Spleen (tissue), 11 donors: Measurements from ENCODE around the gene BARX1. TPM values are rescaled to one million over a fixed set of nuclear protein-coding genes. Genes with fewer than 3 reads are reported as not detected.
"Not testable (repeated sequence)": the region's sequence is repeated elsewhere in the genome, so short reads cannot be mapped to it uniquely, and the experiment has no call there.

ENCODE experiments used
- DNase-seq: peaks from one replicate; pipeline ENCODE4 v3.0.0-alpha.2; 2020
- H3K27ac ChIP-seq, 8 donors: fragments of 200-600 bp; sonication (generic) in 7 of 8; 1 replicate in 4 of 8; 2 replicates in 4 of 8; pipeline versions ENCODE4 v1.5.0 to v1.8.0; 2016 to 2021; ENCODE audit warnings: inconsistent platforms in 4 of 8, mild to moderate bottlenecking in 4 of 8, moderate library complexity in 1 of 8
- H3K27me3 ChIP-seq, 7 donors: fragments of 200-600 bp; sonication (generic) in 6 of 7; replicated peaks in 1 of 7; 1 replicate in 4 of 7; 2 replicates in 3 of 7; pipeline versions ENCODE4 v1.5.0 to v1.8.0; 2016 to 2021; ENCODE audit warnings: inconsistent platforms in 3 of 7, mild to moderate bottlenecking in 1 of 7
- H3K36me3 ChIP-seq, 6 donors: fragments of 200-600 bp; sonication (generic) in 5 of 6; 1 replicate in 4 of 6; 2 replicates in 2 of 6; pipeline versions ENCODE4 v1.5.0 to v1.8.0; 2016 to 2021; ENCODE audit warnings: inconsistent platforms in 2 of 6
- H3K4me1 ChIP-seq, 6 donors: fragments of 200-600 bp; sonication (generic) in 5 of 6; 1 replicate in 3 of 6; 2 replicates in 3 of 6; pipeline versions ENCODE4 v1.5.0 to v1.8.0; 2016 to 2021; ENCODE audit warnings: inconsistent platforms in 3 of 6
- H3K4me3 ChIP-seq, 8 donors: fragments of 200-600 bp; sonication (generic) in 7 of 8; 1 replicate in 4 of 8; 2 replicates in 4 of 8; pipeline versions ENCODE4 v1.5.0 to v1.8.0; 2016 to 2021; ENCODE audit warnings: inconsistent platforms in 4 of 8, mild to moderate bottlenecking in 4 of 8, moderate library complexity in 2 of 8
- H3K9me3 ChIP-seq, 8 donors: fragments of 200-600 bp; sonication (generic) in 7 of 8; 1 replicate in 4 of 8; 2 replicates in 4 of 8; pipeline versions ENCODE4 v1.5.0 to v1.8.0; 2016 to 2021; ENCODE audit warnings: inconsistent platforms in 4 of 8
- POLR2A ChIP-seq, 3 donors: fragments of 450-650 bp; IDR thresholded peaks; one replicate each; pipeline ENCODE4 v1.5.1; 2017; ENCODE audit warnings: antibody characterized with exemption in 3 of 3, mild to moderate bottlenecking in 1 of 3
- POLR2AphosphoS5 ChIP-seq, 3 donors: sonication (generic); formaldehyde crosslinking; IDR thresholded peaks; one replicate each; pipeline ENCODE4 v1.5.1; 2017; ENCODE audit warnings: antibody characterized with exemption in 3 of 3
- WGBS, 5 donors: extraction: QIAGEN DNeasy Blood & Tissue Kit in 3 of 5; methylation state at CpG; one replicate each; pipeline versions ENCODE4 v1.1.5 to v1.1.7; 2013 to 2018; 5-methylcytosine and 5-hydroxymethylcytosine counted together
- intact Hi-C: fragments of 100-400 bp; cut with DNase I; formaldehyde crosslinking; loops from one replicate; pipeline ENCODE4 v1.15.0; 2023; ENCODE audit warnings: low total_unique reads
- polyA plus RNA-seq, 3 donors: library from polyadenylated mRNA; stranded (reverse); fragments of 200-250 nt; gene quantifications; one replicate each; pipeline ENCODE4 v1.2.1, GENCODE V29; 2013
- total RNA-seq, 7 donors: library from RNA; depleted of rRNA in 3 of 7; stranded (reverse); fragments of >200 nt in 3 of 7; fragmentation: NEBNext Ultra II Directional in 4 of 7; extraction: Animal tissue kit (Norgen Biotek cat#: 25700) in 4 of 7; gene quantifications; one replicate each; pipeline versions ENCODE4 v1.1.0 to v1.2.1, GENCODE V29; 2016 to 2021
- TF ChIP-seq, protein P1 (sequence below), 11 experiments: fragments of 200-600 bp in 7 of 11; fragments of 450-650 bp in 4 of 11; sonication (generic) in 4 of 11; IDR thresholded peaks in 8 of 11; conservative IDR thresholded peaks in 3 of 11; 1 replicate in 7 of 11; 2 replicates in 4 of 11; pipeline versions ENCODE4 v1.4.0 to v1.8.0; 2016 to 2021; ENCODE audit warnings: antibody characterized with exemption in 11 of 11, inconsistent platforms in 4 of 11, mild to moderate bottlenecking in 1 of 11
- donor health status: healthy with polysubstance abuse.
- donor health status: DM: no; HTN: no; CAD: no; lungs with moderate emphysema.
- donor health status: DM: no; HTN: no; CAD: no.
- donor health status: Bipolar disorder and iron deficiency.
- donor health status: healthy.
- donor health status: DM: no; HTN: no; CAD: no.
- donor health status: DM: yes; HTN: yes; CAD: no.

The BARX1 gene
- total and polyA plus RNA-seq, 10 donors, result 0.07 to 0.21 TPM; not detected in 8

DNA sequence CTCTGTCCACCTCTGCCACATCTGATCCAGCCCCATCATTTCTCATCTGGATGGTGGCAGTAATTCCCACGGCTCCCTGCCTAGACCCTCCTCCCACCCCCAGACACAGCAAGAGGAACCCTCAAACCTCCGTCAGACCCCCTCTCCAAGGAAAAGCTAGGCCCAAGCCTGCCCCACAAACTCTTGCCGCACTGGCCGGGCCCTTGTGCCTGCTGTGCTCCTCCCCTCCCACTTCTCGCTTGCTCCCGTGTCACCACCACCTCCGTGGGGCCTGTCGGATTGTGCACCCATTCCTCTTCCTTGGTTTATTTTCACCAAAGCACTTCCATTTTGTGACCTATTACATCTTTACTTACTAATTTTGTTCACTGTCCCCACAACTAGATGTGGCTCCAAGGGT, 14.2 kb downstream of the BARX1 start:
- no peak for TF ChIP-seq POLR2A (IDR thresholded peaks at IDR 0.05)
- no peak for TF ChIP-seq POLR2AphosphoS5 (IDR thresholded peaks at IDR 0.05)
- TF ChIP-seq, protein P1, sequence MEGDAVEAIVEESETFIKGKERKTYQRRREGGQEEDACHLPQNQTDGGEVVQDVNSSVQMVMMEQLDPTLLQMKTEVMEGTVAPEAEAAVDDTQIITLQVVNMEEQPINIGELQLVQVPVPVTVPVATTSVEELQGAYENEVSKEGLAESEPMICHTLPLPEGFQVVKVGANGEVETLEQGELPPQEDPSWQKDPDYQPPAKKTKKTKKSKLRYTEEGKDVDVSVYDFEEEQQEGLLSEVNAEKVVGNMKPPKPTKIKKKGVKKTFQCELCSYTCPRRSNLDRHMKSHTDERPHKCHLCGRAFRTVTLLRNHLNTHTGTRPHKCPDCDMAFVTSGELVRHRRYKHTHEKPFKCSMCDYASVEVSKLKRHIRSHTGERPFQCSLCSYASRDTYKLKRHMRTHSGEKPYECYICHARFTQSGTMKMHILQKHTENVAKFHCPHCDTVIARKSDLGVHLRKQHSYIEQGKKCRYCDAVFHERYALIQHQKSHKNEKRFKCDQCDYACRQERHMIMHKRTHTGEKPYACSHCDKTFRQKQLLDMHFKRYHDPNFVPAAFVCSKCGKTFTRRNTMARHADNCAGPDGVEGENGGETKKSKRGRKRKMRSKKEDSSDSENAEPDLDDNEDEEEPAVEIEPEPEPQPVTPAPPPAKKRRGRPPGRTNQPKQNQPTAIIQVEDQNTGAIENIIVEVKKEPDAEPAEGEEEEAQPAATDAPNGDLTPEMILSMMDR (IDR thresholded peaks at IDR 0.05 in 8 of 11, conservative IDR thresholded peaks at IDR 0.05 in 3 of 11), result no peak
- DNase-seq, result no peak
- H3K27me3 ChIP-seq, result peaks cover 0 to 88% (median 36%) of the 10 kb centered on the region in 7 donors
- 80 to 91% (median 83%) methylated on average over 8 of the region's 8 CpGs for WGBS, 5 donors
- H3K9me3 ChIP-seq, result no peaks in the 10 kb centered on the region
- intact Hi-C loops, result no loop called here
- H3K36me3 ChIP-seq, result no peaks in the 10 kb centered on the region
- H3K4me3 ChIP-seq, result no peak overlapping the region
- H3K27ac ChIP-seq, result no peak overlapping the region
- peaks cover 6 to 10% (median 7%) of the 10 kb centered on the region in 6 donors for H3K4me1 ChIP-seq

DNA sequence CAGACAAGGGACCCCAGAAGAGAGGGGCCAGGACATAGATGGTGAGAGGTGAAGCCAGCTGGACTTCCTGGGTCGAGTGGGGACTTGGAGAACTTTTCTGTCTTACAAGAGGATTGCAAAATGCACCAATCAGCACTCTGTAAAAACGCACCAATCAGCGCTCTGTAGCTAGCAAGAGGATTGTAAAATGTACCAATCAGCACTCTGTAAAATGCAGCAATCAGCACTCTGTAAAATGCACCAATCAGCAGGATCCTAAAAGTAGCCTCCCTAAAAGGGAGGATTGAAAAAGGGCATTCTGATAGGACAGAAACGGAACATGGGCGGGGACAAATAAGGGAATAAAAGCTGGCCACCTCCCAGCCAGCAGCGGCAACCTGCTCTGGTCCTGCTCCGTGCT, 15.6 kb downstream of the BARX1 start:
- H3K4me3 ChIP-seq, intact Hi-C loops, DNase-seq, H3K27ac ChIP-seq, H3K36me3 ChIP-seq, H3K9me3 ChIP-seq, H3K4me1 ChIP-seq: not testable (repeated sequence)
- peaks cover 0 to 78% (median 22%) of the 10 kb centered on the region in 7 donors for H3K27me3 ChIP-seq
- WGBS, 5 donors, result 80 to 88% (median 86%) methylated on average over 7 of the region's 7 CpGs

DNA sequence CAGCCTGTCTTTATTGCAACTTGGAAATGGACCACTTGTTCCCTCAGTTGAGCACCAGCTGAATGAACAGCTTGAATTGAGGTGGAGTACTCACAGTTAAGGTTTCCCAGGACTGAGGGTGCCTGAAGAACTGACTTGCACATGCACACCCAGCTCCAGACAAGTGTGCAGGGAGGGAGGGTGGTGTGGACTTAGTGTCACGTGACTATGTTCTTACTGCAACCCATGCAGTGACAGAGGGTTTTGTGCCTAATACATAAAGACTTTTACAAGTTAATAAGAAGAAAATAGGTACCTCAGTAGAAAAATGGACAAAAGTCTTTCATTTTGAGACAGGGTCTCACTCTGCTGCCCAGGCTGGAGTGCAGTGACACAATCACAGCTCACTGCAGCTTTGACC, 18.0 kb downstream of the BARX1 start:
- Histone ChIP-seq H3K9me3 (no peaks in the 10 kb centered on the region), H3K36me3 (no peaks in the 10 kb centered on the region), H3K27ac (no peak overlapping the region), H3K27me3 (peaks cover 0 to 74% (median 0%) of the 10 kb centered on the region in 7 donors), H3K4me3 (no peak overlapping the region), H3K4me1 (no peaks in the 10 kb centered on the region)
- TF ChIP-seq POLR2AphosphoS5 (IDR thresholded peaks at IDR 0.05) (no peak), POLR2A (IDR thresholded peaks at IDR 0.05) (no peak)
- TF ChIP-seq, protein P1 (IDR thresholded peaks at IDR 0.05 in 8 of 11, conservative IDR thresholded peaks at IDR 0.05 in 3 of 11), result no peak
- no peak for DNase-seq
- intact Hi-C loops, result no loop called here
- 33 to 74% (median 63%) methylated on average over 1 of the region's 1 CpG for WGBS, 5 donors

DNA sequence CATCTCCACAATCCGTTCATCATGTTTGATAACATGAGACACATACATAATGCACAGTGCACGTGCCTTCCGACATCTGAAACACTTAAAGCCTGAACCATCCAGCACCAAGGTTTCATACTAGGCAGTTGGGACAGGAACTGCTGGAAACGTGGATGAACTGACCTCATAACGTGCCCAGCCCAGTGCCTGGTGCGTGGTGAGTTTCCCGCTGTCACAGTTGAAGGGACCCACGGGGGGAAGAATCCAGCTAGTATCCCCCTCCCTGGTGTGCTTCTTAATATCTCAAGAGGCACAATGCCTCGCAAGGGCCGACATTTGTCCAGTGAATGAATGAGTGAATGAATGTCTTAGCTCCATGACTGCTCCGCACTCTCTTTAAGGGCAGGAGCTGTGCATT, 23.2 kb downstream of the BARX1 start:
- H3K36me3 ChIP-seq, result no peaks in the 10 kb centered on the region
- TF ChIP-seq POLR2AphosphoS5 (IDR thresholded peaks at IDR 0.05), result no peak
- TF ChIP-seq POLR2A (IDR thresholded peaks at IDR 0.05), result no peak
- TF ChIP-seq, protein P1 (IDR thresholded peaks at IDR 0.05 in 8 of 11, conservative IDR thresholded peaks at IDR 0.05 in 3 of 11), result no peak
- WGBS, 5 donors, result 75 to 86% (median 86%) methylated on average over 11 of the region's 11 CpGs
- no peaks in the 10 kb centered on the region for H3K4me1 ChIP-seq
- peaks cover 0 to 72% (median 4%) of the 10 kb centered on the region in 7 donors for H3K27me3 ChIP-seq
- H3K27ac ChIP-seq, result no peak overlapping the region
- H3K9me3 ChIP-seq, result no peaks in the 10 kb centered on the region
- no peak overlapping the region for H3K4me3 ChIP-seq
- intact Hi-C loops, result no loop called here
- DNase-seq, result no peak

DNA sequence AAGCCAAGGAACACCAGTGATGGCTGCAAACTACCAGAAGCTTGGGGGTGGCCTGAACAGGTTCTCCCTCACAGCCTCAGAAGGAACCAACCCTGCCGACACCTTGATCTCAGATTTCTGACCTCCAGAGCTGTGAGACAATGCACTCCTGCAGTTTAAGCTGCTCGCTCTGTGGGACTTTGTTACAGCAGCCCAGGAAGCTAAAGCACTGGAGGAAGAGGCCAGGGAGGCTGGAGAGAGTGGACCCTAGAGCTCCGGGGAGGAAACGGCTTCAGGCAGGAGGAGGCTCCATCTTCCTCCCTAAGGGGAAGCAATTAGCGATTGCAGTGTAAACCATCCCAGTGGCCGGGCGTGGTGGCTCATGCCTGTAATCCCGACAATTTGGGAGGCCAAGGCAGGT, 25.1 kb downstream of the BARX1 start:
- 23 to 34% (median 25%) methylated on average over 8 of the region's 8 CpGs for WGBS, 5 donors
- H3K4me3 ChIP-seq, result no peak overlapping the region
- H3K27me3 ChIP-seq, result peaks cover 0 to 65% (median 4%) of the 10 kb centered on the region in 7 donors
- no peak for TF ChIP-seq POLR2AphosphoS5 (IDR thresholded peaks at IDR 0.05)
- no peaks in the 10 kb centered on the region for H3K4me1 ChIP-seq
- no peaks in the 10 kb centered on the region for H3K36me3 ChIP-seq
- H3K27ac ChIP-seq, result no peak overlapping the region
- no peak for DNase-seq
- H3K9me3 ChIP-seq, result peaks cover 0 to 3% (median 0%) of the 10 kb centered on the region in 8 donors
- intact Hi-C loops, result no loop called here
